ENCODE data around the gene GTF2IRD1. TPM values are rescaled to one million over a fixed set of nuclear protein-coding genes. Genes with fewer than 3 reads are reported as not detected.
A peak's percentile ranks its signal among the peaks of the same experiment; 100 is the strongest.

GTF2IRD1 gene
- total and polyA plus RNA-seq, 2 of the 4 experiments (the other 2 are of a cell fraction), result 4.1 to 21.9 TPM

DNA sequence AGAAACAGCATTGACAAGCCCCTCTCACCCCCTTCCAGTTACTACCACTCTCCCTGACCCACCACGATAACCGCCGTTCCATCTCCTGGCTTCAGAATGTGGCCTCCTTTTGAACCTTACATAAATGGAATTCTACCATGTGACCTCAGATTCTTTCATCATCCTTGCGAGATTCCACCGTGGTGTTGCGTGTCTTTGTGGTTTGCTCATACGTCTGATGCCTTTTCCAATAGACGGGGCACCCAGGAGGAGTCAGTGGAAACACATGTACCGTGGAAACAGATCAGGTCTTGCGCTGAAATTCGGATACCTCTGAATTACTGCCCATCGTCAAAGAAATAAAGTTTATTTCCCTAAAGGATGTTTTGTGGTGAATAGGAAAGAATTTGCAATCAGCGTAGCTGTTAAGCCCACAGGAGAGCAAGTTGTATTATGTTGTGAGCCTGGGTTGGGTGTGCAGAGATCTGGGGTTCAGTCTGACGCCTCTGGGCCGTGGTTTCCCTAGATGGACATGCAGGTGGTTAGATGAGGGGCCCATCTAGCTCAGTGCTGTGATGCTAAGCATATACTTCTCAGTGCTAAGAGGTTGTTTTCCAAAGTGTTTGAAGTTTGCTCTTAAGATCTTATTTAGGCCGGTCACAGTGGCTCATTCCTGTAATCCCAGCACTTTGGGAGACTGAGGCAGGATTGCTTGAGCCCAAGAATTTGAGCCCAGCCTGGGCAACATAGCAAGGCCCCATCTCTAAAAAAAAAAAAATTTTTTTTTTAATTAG is 29.1 kb downstream of the GTF2IRD1 start:
- H3K27me3 ChIP-seq (ENCODE audit: control insufficient read depth, insufficient read depth, low read length), result no peaks in the 10 kb centered on the region
- H4K91ac ChIP-seq (ENCODE audit: insufficient read depth, low read depth, low read length), result peak overlapping the region; percentile 99
- H3K36me3 ChIP-seq (ENCODE audit: control insufficient read depth, insufficient read depth, low read length), result no peaks in the 10 kb centered on the region
- H3K18ac ChIP-seq (ENCODE audit: low read depth, low read length), result peak overlapping the region; percentile 70
- peak overlapping the region; percentile 79 for H2BK20ac ChIP-seq (ENCODE audit: low read depth, low read length)
- peaks cover 16 to 84% of the 10 kb centered on the region in 2 experiments for H3K79me1 ChIP-seq (ENCODE audit: low read depth in 1 of 2, low read length in 2 of 2)
- peak overlapping the region; percentile 38 for H2AK9ac ChIP-seq (replicated peaks; ENCODE audit: low read depth, low read length, poor library complexity)
- H3K27ac ChIP-seq (ENCODE audit: insufficient read depth, low read length), result peak overlapping the region; percentile 79
- peak overlapping the region; percentile 48 for H3K23ac ChIP-seq (ENCODE audit: low read depth, low read length)
- CTCF ChIA-PET, result interaction anchor here (0.7 kb wide), 1 partner anchor 20 kb away, joined by 3 read pairs; no protein-coding TSS in a partner anchor
- H2AK5ac ChIP-seq (ENCODE audit: low read depth, low read length), result peak overlapping the region; percentile 60
- peak; percentile 24 for ATAC-seq (ENCODE audit: low read depth)
- H3K4me3 ChIP-seq (ENCODE audit: insufficient read depth, low read depth, low read length), result no peak overlapping the region
- H2BK120ac ChIP-seq (ENCODE audit: low read depth, low read length), result peak overlapping the region; percentile 88
- peaks cover 49% of the 10 kb centered on the region for H3K4me1 ChIP-seq (ENCODE audit: control insufficient read depth, insufficient read depth, low read length)
- in situ Hi-C loops (cut with MboI; ENCODE audit: low sequenced_read_pairs), result no loop called here
- intact Hi-C loops (cut with micrococcal nuclease), result no loop called here
- H2BK5ac ChIP-seq (ENCODE audit: low read depth, low read length, poor library complexity, severe bottlenecking), result peak overlapping the region; percentile 67
- peaks cover 24% of the 10 kb centered on the region for H3K9me1 ChIP-seq (ENCODE audit: insufficient read depth, low read length)
- peak overlapping the region; percentile 5; the same call in 1 of the 2 replicates for H3K9ac ChIP-seq (ENCODE audit: low read depth, low read length)
- H3K56ac ChIP-seq (ENCODE audit: extremely low read depth, insufficient read depth, low read length), result peak overlapping the region; percentile 63; the same call in 1 of the 2 replicates
- peak overlapping the region; percentile 73 for H3K4ac ChIP-seq (ENCODE audit: low read depth, low read length)
- peaks cover 35% of the 10 kb centered on the region for H4K20me1 ChIP-seq (ENCODE audit: insufficient read depth, low read length)
- H3K4me2 ChIP-seq (ENCODE audit: low read depth, low read length), result peak overlapping the region; percentile 2; the same call in 1 of the 2 replicates
- H3K9me3 ChIP-seq (ENCODE audit: control insufficient read depth, insufficient read depth, low read length), result no peaks in the 10 kb centered on the region
- H4K5ac ChIP-seq (ENCODE audit: low read depth, low read length), result peak overlapping the region; percentile 43
- peak overlapping the region; percentile 73 for H3K14ac ChIP-seq (replicated peaks; ENCODE audit: low read depth, low read length)
- peak; percentile 99 for DNase-seq
- BruUV-seq (replicated peaks), result no TSS peak
- peak overlapping the region; percentile 47 for H2AFZ ChIP-seq (replicated peaks; ENCODE audit: low read length, poor library complexity)
- dilution Hi-C loops (cut with HindIII; ENCODE audit: low sequenced_read_pairs, unreplicated experiment), result no loop called here
- WGBS, 2 experiments (ENCODE audit: extremely low coverage in 2 of 2, insufficient read length in 1 of 2), result no CpG with 5 or more reads among the region's 16 CpGs
- H4K8ac ChIP-seq (ENCODE audit: low read depth in 2 of 2, low read length in 2 of 2), result peak overlapping the region; percentile 5 to 81; a peak in 2 of 4 replicates
- peak overlapping the region; percentile 49; the same call in 2 of the 3 replicates for H2BK15ac ChIP-seq (ENCODE audit: low read depth, low read length)
- POLR2A ChIA-PET (ENCODE audit: unreplicated experiment), result no interaction called here
- TF ChIP-seq, protein P1, sequence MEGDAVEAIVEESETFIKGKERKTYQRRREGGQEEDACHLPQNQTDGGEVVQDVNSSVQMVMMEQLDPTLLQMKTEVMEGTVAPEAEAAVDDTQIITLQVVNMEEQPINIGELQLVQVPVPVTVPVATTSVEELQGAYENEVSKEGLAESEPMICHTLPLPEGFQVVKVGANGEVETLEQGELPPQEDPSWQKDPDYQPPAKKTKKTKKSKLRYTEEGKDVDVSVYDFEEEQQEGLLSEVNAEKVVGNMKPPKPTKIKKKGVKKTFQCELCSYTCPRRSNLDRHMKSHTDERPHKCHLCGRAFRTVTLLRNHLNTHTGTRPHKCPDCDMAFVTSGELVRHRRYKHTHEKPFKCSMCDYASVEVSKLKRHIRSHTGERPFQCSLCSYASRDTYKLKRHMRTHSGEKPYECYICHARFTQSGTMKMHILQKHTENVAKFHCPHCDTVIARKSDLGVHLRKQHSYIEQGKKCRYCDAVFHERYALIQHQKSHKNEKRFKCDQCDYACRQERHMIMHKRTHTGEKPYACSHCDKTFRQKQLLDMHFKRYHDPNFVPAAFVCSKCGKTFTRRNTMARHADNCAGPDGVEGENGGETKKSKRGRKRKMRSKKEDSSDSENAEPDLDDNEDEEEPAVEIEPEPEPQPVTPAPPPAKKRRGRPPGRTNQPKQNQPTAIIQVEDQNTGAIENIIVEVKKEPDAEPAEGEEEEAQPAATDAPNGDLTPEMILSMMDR (conservative IDR thresholded peaks at IDR 0.05; ENCODE audit: low read depth, low read length), result no peak
- TF ChIP-seq CHD1 (IDR thresholded peaks at IDR 0.05; ENCODE audit: low read depth, low read length) (no peak), RFX5 (IDR thresholded peaks at IDR 0.05; ENCODE audit: low read depth, low read length) (no peak), RAD21 (IDR thresholded peaks at IDR 0.05; ENCODE audit: low read length) (no peak), FOS (IDR thresholded peaks at IDR 0.05; ENCODE audit: low read depth, low read length) (peak; percentile 68; the same call in 1 of the 2 replicates), POLR2A (IDR thresholded peaks at IDR 0.05; ENCODE audit: low read depth, low read length) (peak; percentile 92), MAZ (IDR thresholded peaks at IDR 0.05; ENCODE audit: borderline replicate concordance, low read depth, low read length) (0 out of 2 replicates have a peak, but pooled peaks have one; percentile 62), MAFK (IDR thresholded peaks at IDR 0.05; ENCODE audit: low read depth, low read length) (no peak), MXI1 (IDR thresholded peaks at IDR 0.05; ENCODE audit: borderline replicate concordance, low read depth, low read length) (peak; percentile 50; the same call in 1 of the 2 replicates), NFE2L2 (IDR thresholded peaks at IDR 0.05; ENCODE audit: low read depth, low read length) (no peak; the same call in 1 of the 2 replicates), CEBPB (IDR thresholded peaks at IDR 0.05; ENCODE audit: low read depth, low read length) (peak; percentile 98), RCOR1 (IDR thresholded peaks at IDR 0.05; ENCODE audit: insufficient replicate concordance, low read length) (no peak)
- TF ChIP-seq, protein P2, sequence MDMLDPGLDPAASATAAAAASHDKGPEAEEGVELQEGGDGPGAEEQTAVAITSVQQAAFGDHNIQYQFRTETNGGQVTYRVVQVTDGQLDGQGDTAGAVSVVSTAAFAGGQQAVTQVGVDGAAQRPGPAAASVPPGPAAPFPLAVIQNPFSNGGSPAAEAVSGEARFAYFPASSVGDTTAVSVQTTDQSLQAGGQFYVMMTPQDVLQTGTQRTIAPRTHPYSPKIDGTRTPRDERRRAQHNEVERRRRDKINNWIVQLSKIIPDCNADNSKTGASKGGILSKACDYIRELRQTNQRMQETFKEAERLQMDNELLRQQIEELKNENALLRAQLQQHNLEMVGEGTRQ (IDR thresholded peaks at IDR 0.05; ENCODE audit: low read depth, low read length), result peak; percentile 89
- TF ChIP-seq, protein P3, sequence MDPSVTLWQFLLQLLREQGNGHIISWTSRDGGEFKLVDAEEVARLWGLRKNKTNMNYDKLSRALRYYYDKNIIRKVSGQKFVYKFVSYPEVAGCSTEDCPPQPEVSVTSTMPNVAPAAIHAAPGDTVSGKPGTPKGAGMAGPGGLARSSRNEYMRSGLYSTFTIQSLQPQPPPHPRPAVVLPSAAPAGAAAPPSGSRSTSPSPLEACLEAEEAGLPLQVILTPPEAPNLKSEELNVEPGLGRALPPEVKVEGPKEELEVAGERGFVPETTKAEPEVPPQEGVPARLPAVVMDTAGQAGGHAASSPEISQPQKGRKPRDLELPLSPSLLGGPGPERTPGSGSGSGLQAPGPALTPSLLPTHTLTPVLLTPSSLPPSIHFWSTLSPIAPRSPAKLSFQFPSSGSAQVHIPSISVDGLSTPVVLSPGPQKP (IDR thresholded peaks at IDR 0.05; ENCODE audit: borderline replicate concordance, low read depth, low read length), result no peak

All from IMR-90 (cell line).